T47D (cell line): ENCODE data around the gene PTPRE.

Experiments
- DNase-seq, 2 experiments: peaks; one replicate each; pipeline versions ENCODE4 v3.0.0 to v3.0.0-alpha.2; 2011 to 2012; ENCODE audit warnings: low read depth in 1 of 2, low spot score in 1 of 2
- JUND ChIP-seq: IDR thresholded peaks from 2 replicates; pipeline ENCODE4 v1.6.1; 2012; ENCODE audit warnings: low read depth
- in situ Hi-C: cut with HindIII; loops from 2 replicates; pipeline ENCODE4 v1.10.0; 2016; ENCODE audit warnings: low sequenced_read_pairs, low pct_unique_long_range_greater_than_20kb

PTPRE gene

DNA sequence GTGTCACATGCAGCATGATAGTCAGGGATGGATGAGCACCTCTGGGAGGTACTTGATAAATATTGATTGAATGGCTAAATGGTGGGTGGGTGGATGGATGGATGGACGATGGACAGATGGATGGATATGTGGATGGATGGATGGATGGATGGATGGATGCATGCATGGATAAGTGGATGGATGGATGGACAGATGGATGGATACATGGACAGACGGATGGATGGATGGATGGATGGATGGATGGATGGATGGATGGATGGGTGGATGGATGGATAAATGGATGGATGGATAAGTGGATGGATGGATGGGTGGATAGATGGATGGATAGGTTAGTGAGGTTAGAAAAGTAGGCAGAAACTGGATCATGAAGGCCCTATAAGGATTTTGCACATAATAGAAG lies 37.4 kb downstream of the PTPRE start:
- DNase-seq: no peak
- in situ Hi-C loops: no loop called here
- no peak for TF ChIP-seq JUND

DNA sequence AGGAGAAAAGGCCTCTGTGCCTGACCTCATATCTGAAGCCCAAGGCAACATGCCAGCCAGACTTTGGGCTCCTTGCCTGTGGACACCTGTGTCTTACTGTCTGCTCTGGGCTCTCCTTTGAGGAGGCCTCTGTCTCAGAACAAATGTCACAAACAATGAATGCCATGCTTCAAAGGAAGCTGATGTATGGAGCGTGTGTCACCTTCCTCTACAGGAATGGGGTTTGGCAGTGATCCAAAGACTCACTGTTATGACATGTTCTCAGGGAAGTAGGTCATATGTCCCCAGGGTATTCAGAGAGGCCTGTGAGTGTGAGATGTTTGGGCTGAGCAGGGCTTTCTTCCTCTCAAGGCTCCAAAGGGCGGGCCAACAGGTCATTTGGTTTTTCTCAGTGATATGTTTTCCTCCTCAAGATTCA lies 38.4 kb downstream of the PTPRE start:
- in situ Hi-C loops: no loop called here
- DNase-seq: peak in 1 of 2 experiments; percentile 72
- no peak for TF ChIP-seq JUND

DNA sequence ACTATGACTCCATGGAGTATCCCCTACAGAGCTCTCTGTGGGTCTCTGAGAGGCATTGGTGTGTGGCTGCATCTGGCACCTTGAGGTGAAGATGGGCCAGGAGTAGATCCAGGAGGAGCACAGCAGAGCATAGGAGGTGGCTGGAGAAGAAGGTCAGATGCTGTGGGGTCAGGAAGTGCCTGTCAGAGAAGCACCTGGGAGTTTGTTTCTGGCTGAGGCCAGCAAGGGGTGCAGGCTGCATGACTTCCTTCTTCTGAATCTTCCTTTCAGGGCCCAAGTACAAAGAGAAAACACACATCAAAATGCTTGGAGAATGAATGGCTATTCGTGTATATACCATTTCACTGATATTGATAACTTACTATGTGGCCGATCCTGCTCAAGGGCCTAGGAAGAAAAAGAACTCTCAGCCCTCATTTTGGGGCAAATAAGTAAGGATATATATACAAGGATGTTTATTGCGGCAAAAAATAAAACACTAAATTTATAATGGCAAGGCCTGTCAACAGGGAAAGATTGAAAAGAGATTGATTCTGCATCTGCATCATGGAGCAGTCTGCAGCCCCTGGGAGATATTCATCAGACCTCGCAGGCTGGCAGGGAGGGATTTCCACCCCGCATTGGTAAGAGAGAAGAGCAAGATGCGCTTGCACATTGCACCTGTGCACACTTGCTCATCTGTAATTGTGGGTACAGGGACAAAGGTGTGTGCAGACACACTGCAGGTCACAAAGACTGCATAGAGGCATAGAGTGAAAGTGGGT lies 39.2 kb downstream of the PTPRE start:
- TF ChIP-seq JUND: no peak
- no peak for DNase-seq
- in situ Hi-C loops: no loop called here

DNA sequence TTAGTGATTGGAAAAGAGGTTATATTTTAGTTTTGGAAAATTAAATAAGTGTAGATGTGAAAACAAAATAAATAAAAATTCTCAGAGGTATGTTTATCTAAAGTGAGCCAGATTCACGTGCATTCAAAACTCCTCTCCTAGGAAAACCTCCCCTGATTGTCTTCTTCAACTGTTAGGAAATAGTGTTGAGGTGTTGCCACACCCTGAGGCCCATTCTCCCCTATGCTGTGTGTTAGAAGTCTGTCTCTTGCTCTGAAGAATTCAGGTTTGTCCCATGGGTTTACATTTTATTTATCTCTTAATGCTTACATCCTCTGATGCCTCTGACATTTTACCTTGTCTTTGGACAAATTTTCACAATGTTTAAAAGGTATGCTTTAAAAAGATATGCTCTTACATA lies 40.3 kb downstream of the PTPRE start:
- in situ Hi-C loops: no loop called here
- no peak for DNase-seq
- no peak for TF ChIP-seq JUND

DNA sequence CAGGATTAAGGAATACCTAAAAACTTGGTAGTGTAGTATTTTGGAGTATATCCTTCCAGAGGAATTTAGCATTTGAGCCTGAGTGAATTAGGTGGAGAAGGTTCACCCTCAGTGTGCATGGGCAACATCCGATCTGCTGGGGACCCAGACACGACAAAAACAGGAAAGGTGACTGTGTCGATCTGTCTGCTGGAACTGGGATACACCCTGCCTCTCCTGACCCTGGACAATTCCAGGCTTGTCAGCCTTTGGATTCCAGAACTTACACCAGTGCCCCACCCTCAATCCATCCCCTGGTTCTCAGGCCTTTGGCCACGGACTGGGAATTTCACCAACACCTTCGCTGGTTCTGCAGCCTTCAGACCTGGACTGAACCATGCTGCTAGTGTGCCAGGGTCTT lies 41.9 kb downstream of the PTPRE start:
- in situ Hi-C loops: no loop called here
- TF ChIP-seq JUND: no peak
- DNase-seq: no peak

DNA sequence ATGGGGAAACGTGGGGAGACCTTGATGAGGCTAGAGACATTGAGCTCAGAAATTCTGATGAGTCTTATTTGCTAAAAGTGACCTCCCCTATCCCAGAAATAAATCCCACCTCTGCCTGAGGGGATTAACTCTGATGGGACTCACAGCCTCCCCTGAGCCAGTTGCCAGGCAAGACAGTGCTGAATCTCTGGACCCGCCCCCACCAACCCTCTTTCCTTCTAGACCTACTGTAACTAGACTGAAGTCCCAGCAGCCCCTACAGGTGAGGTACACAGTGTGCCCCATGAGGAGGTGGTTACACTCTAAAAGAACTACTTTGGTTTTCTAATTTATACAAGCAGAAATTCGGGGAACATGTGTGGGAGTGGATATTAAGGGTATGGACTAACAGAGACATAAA lies 42.9 kb downstream of the PTPRE start:
- DNase-seq: no peak
- in situ Hi-C loops: no loop called here
- TF ChIP-seq JUND: no peak

DNA sequence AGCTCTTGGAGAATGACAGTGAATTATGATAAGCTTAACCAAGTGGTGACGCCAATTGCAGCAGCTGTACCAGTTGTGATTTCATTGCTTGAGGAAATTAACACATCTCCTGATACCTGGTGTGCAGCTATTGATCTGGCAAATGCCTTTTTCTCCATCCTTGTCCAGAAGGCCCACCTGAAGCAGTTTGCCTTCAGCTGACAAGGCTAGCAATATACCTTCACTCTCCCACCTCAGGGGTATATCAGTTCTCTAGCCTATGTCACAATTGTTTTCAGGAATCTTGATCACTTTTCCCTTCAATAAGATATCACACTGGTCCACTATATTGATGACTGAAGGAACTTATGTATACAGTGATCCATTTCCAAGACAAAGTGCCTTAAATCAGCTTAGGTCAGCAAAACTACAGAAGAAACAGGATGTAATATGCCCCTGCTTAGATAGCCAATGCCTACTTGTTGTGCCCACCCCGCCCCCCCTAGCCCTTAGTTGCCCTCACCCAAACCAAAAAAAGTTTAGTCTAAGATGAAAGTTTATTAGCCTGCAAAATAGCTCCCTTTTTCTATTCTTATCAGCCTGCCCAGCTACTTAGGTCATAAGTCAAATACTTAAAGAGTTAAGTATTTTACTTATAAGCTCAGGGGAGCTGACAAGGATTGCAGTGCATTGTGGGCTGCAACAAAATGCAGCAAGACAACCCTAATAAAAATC lies 45.1 kb downstream of the PTPRE start:
- in situ Hi-C loops: no loop called here
- TF ChIP-seq JUND: no peak
- no peak for DNase-seq

DNA sequence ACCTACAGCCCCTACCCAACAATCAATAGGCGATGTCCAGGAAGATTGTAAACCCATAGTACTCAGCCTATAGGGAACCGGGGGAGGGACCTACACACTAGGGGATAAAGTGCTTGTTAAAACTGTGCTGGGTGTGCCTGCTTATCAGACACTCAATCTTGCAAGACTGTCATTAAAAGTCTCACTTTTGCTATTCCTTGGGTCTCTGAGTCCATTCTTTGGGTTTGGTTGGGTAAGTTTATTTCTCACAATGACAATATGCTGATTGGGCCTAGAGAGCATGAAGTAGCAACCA lies 45.6 kb downstream of the PTPRE start:
- TF ChIP-seq JUND: no peak
- in situ Hi-C loops: no loop called here
- no peak for DNase-seq

DNA sequence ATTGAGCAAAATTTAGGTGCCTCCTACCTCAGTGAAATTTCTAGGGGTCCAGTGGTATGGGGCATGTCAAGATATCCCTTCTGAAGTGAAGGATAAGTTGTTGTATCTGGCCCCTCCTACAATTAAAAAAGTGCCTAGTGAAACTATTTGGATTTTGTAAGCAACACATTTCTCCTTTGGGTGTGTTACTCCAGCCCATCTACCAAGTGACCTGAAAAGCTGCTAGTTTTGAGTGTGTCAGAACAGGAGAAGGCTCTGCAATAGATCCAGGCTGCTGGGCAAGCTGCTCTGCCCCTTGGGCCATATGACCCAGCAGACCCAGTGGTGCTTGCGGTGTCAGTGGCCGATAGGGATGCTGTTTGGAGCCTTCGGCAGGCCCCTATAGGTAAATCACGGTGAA lies 46.0 kb downstream of the PTPRE start:
- TF ChIP-seq JUND: no peak
- DNase-seq: no peak
- in situ Hi-C loops: no loop called here

DNA sequence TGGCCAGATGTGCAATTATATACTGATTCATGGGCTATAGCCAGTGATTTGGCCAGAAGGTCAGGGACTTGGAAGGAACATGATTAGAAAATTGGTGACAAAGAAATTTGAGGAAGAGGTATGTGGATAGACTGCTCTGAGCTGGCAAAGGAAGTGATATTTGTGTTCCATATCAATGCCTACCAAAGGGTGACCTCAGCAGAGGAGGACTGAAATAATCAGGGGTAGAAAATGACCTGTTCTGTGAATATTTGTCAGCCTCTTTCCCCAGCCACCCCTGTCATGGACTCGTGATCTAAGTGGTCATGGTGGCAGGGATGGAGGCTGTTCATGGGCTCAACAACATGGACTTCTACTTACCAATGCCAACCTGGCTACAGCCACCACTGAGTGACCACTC lies 47.0 kb downstream of the PTPRE start:
- TF ChIP-seq JUND: no peak
- in situ Hi-C loops: no loop called here
- DNase-seq: no peak

DNA sequence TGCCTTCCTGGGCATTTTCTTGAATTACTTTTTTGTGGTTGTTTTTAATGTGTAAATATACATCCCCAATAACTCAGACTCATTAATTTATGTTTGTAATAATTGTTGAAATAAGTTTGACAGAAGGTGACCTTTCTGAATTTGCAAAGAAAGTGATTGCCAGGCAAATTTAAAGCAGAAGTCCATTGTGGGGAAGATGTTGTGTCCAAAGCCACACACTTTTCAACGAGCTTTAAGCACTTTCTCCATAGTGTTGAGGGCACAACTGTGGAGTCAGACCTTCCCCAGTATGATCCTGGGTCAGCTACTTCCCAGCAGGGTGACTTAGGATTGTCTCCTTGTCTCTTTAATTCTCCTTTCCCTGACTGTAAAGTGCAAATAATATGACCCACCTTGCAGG lies 52.5 kb downstream of the PTPRE start:
- no peak for TF ChIP-seq JUND
- no peak for DNase-seq
- in situ Hi-C loops: no loop called here

DNA sequence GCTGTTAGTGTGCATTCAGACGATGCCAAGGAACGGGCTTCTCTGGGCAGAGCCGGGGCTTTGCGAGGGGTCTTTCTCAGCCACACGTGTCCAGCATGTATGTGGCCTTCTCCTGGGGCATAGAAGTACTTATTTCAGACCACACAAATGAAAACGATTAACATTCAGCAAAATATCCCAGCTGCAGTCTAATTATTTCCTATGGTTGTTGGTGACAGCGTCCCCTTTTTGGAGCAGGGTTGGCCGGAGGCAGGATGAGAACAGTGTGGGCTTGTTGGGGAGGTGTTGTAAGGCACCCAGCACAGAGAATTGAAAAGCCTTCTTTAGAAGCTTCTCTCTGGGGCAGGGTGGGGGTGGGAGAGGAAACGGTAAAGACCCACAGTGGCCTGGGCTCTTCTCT lies 54.2 kb downstream of the PTPRE start:
- no peak for TF ChIP-seq JUND
- no peak for DNase-seq
- in situ Hi-C loops: no loop called here

DNA sequence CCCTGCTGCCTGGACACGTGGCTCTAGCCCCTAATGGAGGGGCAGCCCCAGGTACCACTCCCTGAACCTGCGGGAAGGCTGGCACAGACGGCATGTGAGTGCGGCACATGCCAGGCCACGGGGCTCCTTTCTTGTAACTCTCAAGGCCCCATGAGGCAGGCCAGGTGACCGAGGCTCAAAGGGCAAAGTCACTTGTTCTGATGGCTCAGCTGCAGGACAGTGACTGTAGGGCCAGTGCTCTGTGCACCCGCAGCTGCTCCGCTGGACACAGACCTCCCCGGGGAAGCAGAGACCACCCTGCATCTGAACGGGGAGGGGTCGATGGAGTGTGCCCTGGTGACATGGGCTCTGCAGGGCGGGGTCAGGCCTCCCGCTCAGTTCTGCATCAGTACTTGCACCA lies 55.3 kb downstream of the PTPRE start:
- in situ Hi-C loops: no loop called here
- no peak for TF ChIP-seq JUND

DNA sequence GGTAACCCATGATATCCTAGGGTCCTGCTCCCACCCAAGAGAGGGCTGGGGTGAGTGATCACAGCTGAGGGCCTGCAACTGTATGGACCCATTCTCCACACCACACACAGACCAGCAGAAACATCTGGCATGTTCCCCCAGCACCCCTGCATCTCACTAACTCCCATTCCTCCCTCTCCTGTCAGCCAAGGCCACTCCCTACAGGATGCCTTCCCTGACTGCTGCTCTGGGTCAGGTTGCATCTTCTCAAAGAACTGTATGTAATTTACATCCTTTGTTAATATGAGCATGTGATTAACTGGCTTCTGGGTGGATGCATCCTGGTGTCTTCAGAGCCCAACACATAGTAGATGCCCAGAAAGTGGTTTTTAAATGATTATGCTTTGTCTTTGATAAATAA lies 56.2 kb downstream of the PTPRE start:
- no peak for TF ChIP-seq JUND
- in situ Hi-C loops: no loop called here
- no peak for DNase-seq

More for the DNA sequence above, 55.3 kb downstream of the PTPRE start:
- DNase-seq: no peak
